BLaER1 treated with 17β-estradiol and CSF1 and Interleukin-3, amounts not matched to agents 10 nM and 100 nM (cell line): Measurements from ENCODE around the gene KLK2.
A peak's percentile ranks its signal among the peaks of the same experiment; 100 is the strongest.
"Not testable (repeated sequence)": the region's sequence is repeated elsewhere in the genome, so short reads cannot be mapped to it uniquely, and the experiment has no call there.

Experiments used
- H3K27ac ChIP-seq, 11 experiments: shearing (Covaris generic); formaldehyde crosslinking; 2 replicates each; pipeline ENCODE4 v1.8.1; 2022
- H3K27me3 ChIP-seq, 11 experiments: shearing (Covaris generic); formaldehyde crosslinking; 2 replicates each; pipeline ENCODE4 v1.8.1; 2022
- H3K36me3 ChIP-seq, 11 experiments: shearing (Covaris generic); formaldehyde crosslinking; 2 replicates each; pipeline ENCODE4 v1.8.1; 2022
- H3K4me1 ChIP-seq, 10 experiments: shearing (Covaris generic); formaldehyde crosslinking; 2 replicates each; pipeline ENCODE4 v1.8.1; 2022
- H3K4me2 ChIP-seq, 11 experiments: shearing (Covaris generic); formaldehyde crosslinking; 2 replicates each; pipeline ENCODE4 v1.8.1; 2022
- H3K4me3 ChIP-seq, 10 experiments: shearing (Covaris generic); formaldehyde crosslinking; 2 replicates each; pipeline ENCODE4 v1.8.1; 2022
- H3K9ac ChIP-seq, 11 experiments: shearing (Covaris generic); formaldehyde crosslinking; 2 replicates each; pipeline ENCODE4 v1.8.1; 2022
- H3K9me3 ChIP-seq, 11 experiments: shearing (Covaris generic); formaldehyde crosslinking; replicated peaks in 1 of 11; 2 replicates each; pipeline ENCODE4 v1.8.1; 2022
- H4K20me1 ChIP-seq, 11 experiments: shearing (Covaris generic); formaldehyde crosslinking; 2 replicates each; pipeline ENCODE4 v1.8.1; 2022
- Cebpa-rat ChIP-seq, 11 experiments: shearing (Covaris generic); IDR thresholded peaks; 2 replicates each; pipeline ENCODE4 v1.8.1; 2022

KLK2 gene

GRCh38 chr19:50878851-50879250 lies 5.6 kb downstream of the KLK2 start:
- TF ChIP-seq Cebpa-rat (IDR thresholded peaks at IDR 0.05), result no peak
- Histone ChIP-seq H3K4me3 (no peak overlapping the region), H3K36me3 (no peaks in the 10 kb centered on the region), H3K4me1 (peaks cover 21 to 33% (median 30%) of the 10 kb centered on the region in 10 experiments), H3K4me2 (no peak overlapping the region), H3K27ac (no peak overlapping the region), H4K20me1 (no peaks in the 10 kb centered on the region), H3K27me3 (no peaks in the 10 kb centered on the region), H3K9ac (no peak overlapping the region), H3K9me3 (no peaks in the 10 kb centered on the region)

GRCh38 chr19:50880241-50880640 lies 7.0 kb downstream of the KLK2 start:
- Histone ChIP-seq H3K4me3 (no peak overlapping the region), H3K4me1 (peaks cover 16 to 19% (median 17%) of the 10 kb centered on the region in 10 experiments), H3K36me3 (no peaks in the 10 kb centered on the region), H3K9ac (no peak overlapping the region), H3K9me3 (no peaks in the 10 kb centered on the region), H3K27ac (no peak overlapping the region), H3K4me2 (no peak overlapping the region), H3K27me3 (no peaks in the 10 kb centered on the region), H4K20me1 (no peaks in the 10 kb centered on the region)
- no peak for TF ChIP-seq Cebpa-rat (IDR thresholded peaks at IDR 0.05)

- H3K9ac ChIP-seq, result no peak overlapping the region
- no peaks in the 10 kb centered on the region; a peak in 1 of 20 replicates for H3K4me1 ChIP-seq
- no peak for TF ChIP-seq Cebpa-rat (IDR thresholded peaks at IDR 0.05)
- no peak overlapping the region for H3K4me3 ChIP-seq
- H3K27me3 ChIP-seq, result no peaks in the 10 kb centered on the region
- H3K4me2 ChIP-seq, result no peak overlapping the region
- no peak overlapping the region for H3K27ac ChIP-seq
- H3K36me3 ChIP-seq, result no peaks in the 10 kb centered on the region
- H3K9me3 ChIP-seq, result no peaks in the 10 kb centered on the region
- H4K20me1 ChIP-seq, result no peaks in the 10 kb centered on the region
These were observed 8.9 kb downstream of the KLK2 start for GRCh38 chr19:50882188-50882587.

GRCh38 chr19:50889638-50890037 lies 16.4 kb downstream of the KLK2 start:
- no peaks in the 10 kb centered on the region for H3K36me3 ChIP-seq
- no peaks in the 10 kb centered on the region for H4K20me1 ChIP-seq
- H3K9me3 ChIP-seq, result no peaks in the 10 kb centered on the region; a peak in 1 of 22 replicates
- H3K27me3 ChIP-seq, result no peaks in the 10 kb centered on the region
- TF ChIP-seq Cebpa-rat (IDR thresholded peaks at IDR 0.05), result no peak
- peaks cover 17 to 24% (median 19%) of the 10 kb centered on the region in 10 experiments; a peak in 19 of 20 replicates for H3K4me1 ChIP-seq
- no peak overlapping the region for H3K4me3 ChIP-seq
- no peak overlapping the region for H3K9ac ChIP-seq
- H3K27ac ChIP-seq, result no peak overlapping the region
- H3K4me2 ChIP-seq, result peak overlapping the region in 9 of 11 experiments; percentile 13 to 56 (median 30); a peak in 15 of 22 replicates

- H3K9ac ChIP-seq, result no peak overlapping the region
- H3K4me1 ChIP-seq, result peaks cover 19 to 34% (median 24%) of the 10 kb centered on the region in 10 experiments
- no peak overlapping the region for H3K4me3 ChIP-seq
- no peak for TF ChIP-seq Cebpa-rat (IDR thresholded peaks at IDR 0.05)
- no peaks in the 10 kb centered on the region for H4K20me1 ChIP-seq
- H3K27ac ChIP-seq, result 0 out of 22 replicates have a peak overlapping the region, but pooled peaks of 1 of the 11 experiments have one; percentile 12
- H3K27me3 ChIP-seq, result no peaks in the 10 kb centered on the region
- H3K36me3 ChIP-seq, result no peaks in the 10 kb centered on the region
- H3K4me2 ChIP-seq, result peak overlapping the region in 10 of 11 experiments; percentile 15 to 45 (median 27); a peak in 12 of 22 replicates
- H3K9me3 ChIP-seq, result no peaks in the 10 kb centered on the region; a peak in 1 of 22 replicates
These were observed 17.4 kb downstream of the KLK2 start for GRCh38 chr19:50890422-50891252.

GRCh38 chr19:50891253-50891625 lies 18.0 kb downstream of the KLK2 start:
- Histone ChIP-seq H4K20me1 (no peaks in the 10 kb centered on the region), H3K4me1 (peaks cover 23 to 40% (median 30%) of the 10 kb centered on the region in 10 experiments), H3K9me3 (no peaks in the 10 kb centered on the region; a peak in 1 of 22 replicates), H3K4me3 (no peak overlapping the region), H3K27ac (no peak overlapping the region), H3K9ac (no peak overlapping the region), H3K36me3 (no peaks in the 10 kb centered on the region), H3K4me2 (peak overlapping the region in 9 of 11 experiments; percentile 15 to 45 (median 29); a peak in 11 of 22 replicates), H3K27me3 (no peaks in the 10 kb centered on the region)
- no peak for TF ChIP-seq Cebpa-rat (IDR thresholded peaks at IDR 0.05)

GRCh38 chr19:50893047-50893736 lies 20.0 kb downstream of the KLK2 start:
- Histone ChIP-seq H3K36me3 (no peaks in the 10 kb centered on the region), H4K20me1 (no peaks in the 10 kb centered on the region), H3K27ac (peak overlapping the region in 1 of 11 experiments; percentile 12; a peak in 1 of 22 replicates), H3K4me2 (no peak overlapping the region), H3K9me3 (no peaks in the 10 kb centered on the region; a peak in 1 of 22 replicates), H3K4me3 (no peak overlapping the region), H3K27me3 (no peaks in the 10 kb centered on the region), H3K4me1 (peaks cover 39 to 57% (median 48%) of the 10 kb centered on the region in 10 experiments), H3K9ac (no peak overlapping the region)
- TF ChIP-seq Cebpa-rat (IDR thresholded peaks at IDR 0.05), result no peak

- no peak for TF ChIP-seq Cebpa-rat (IDR thresholded peaks at IDR 0.05)
- Histone ChIP-seq H3K4me1 (peaks cover 30 to 49% (median 40%) of the 10 kb centered on the region in 10 experiments), H3K27ac (peak overlapping the region in 4 of 11 experiments; percentile 80 to 82 (median 81); a peak in 7 of 22 replicates), H3K27me3 (no peaks in the 10 kb centered on the region), H3K4me2 (peak overlapping the region in 7 of 11 experiments; percentile 1 to 83 (median 72); a peak in 8 of 22 replicates), H3K9ac (no peak overlapping the region; a peak in 1 of 22 replicates), H4K20me1 (no peaks in the 10 kb centered on the region), H3K9me3 (no peaks in the 10 kb centered on the region; a peak in 1 of 22 replicates), H3K36me3 (no peaks in the 10 kb centered on the region), H3K4me3 (no peak overlapping the region)
These were observed 21.5 kb downstream of the KLK2 start for GRCh38 chr19:50894478-50895356.

- not testable (repeated sequence) for H3K9me3 ChIP-seq, H4K20me1 ChIP-seq, H3K4me3 ChIP-seq, H3K36me3 ChIP-seq, H3K27me3 ChIP-seq
- Histone ChIP-seq H3K4me1 (peaks cover 21 to 41% (median 32%) of the 10 kb centered on the region in 10 experiments), H3K9ac (peak overlapping the region in 10 of 11 experiments; percentile 26 to 74 (median 46); a peak in 16 of 22 replicates), H3K27ac (peak overlapping the region in 10 of 11 experiments; percentile 62 to 82 (median 73); a peak in 21 of 22 replicates), H3K4me2 (peak overlapping the region; percentile 58 to 83 (median 72))
These were observed 22.9 kb downstream of the KLK2 start for GRCh38 chr19:50896089-50896590.
